BJ (cell line): ENCODE measurements around the gene KRTAP5-9. TPM values are rescaled to one million over a fixed set of nuclear protein-coding genes. Genes with fewer than 3 reads are reported as not detected.
A peak's percentile ranks its signal among the peaks of the same experiment; 100 is the strongest.
"Not testable (repeated sequence)": the region's sequence is repeated elsewhere in the genome, so short reads cannot be mapped to it uniquely, and the experiment has no call there.

Experiments used
- CTCF ChIA-PET: fragments of 350-600 bp; formaldehyde crosslinking; extraction: SDS; loops from one replicate; lab custom pipeline; 2021; ENCODE audit warnings: antibody characterized with exemption, inconsistent platforms; lab: Yijun Ruan, JAX
- POLR2A ChIA-PET: fragments of 300-600 bp; sonication (Branson Sonifier 250); formaldehyde crosslinking; extraction: SDS; loops from one replicate; lab custom pipeline; 2021; ENCODE audit warnings: antibody characterized with exemption; lab: Charles Lee
- DNase-seq: peaks from one replicate; pipeline ENCODE4 v3.0.0-alpha.2; 2011; ENCODE audit warnings: low read depth
- H3K27me3 ChIP-seq: 2 replicates; pipeline ENCODE4 v1.6.0; 2011; ENCODE audit warnings: low read length; ENCODE audit not compliant: control insufficient read depth, insufficient read depth
- H3K36me3 ChIP-seq: 2 replicates; pipeline ENCODE4 v1.5.1; 2011; ENCODE audit warnings: low read length; ENCODE audit not compliant: control insufficient read depth, insufficient read depth
- H3K4me3 ChIP-seq: 2 replicates; pipeline ENCODE4 v1.5.1; 2011; ENCODE audit warnings: low read depth, mild to moderate bottlenecking, control low read depth, low read length
- polyA plus RNA-seq: library from polyadenylated mRNA; depleted of rRNA; stranded (reverse); fragments of >200 nt; gene quantifications from 2 replicates; pipeline ENCODE4 v1.2.3, GENCODE V29; 2011
- TF ChIP-seq, protein P1 (sequence below): IDR thresholded peaks from 2 replicates; pipeline ENCODE4 v1.5.1; 2011; ENCODE audit warnings: low read depth, mild to moderate bottlenecking, control low read depth, inconsistent platforms, low read length, moderate library complexity; ENCODE audit not compliant: insufficient read depth

Gene KRTAP5-9
- polyA plus RNA-seq, 1 experiment: 0.09 TPM

DNA sequence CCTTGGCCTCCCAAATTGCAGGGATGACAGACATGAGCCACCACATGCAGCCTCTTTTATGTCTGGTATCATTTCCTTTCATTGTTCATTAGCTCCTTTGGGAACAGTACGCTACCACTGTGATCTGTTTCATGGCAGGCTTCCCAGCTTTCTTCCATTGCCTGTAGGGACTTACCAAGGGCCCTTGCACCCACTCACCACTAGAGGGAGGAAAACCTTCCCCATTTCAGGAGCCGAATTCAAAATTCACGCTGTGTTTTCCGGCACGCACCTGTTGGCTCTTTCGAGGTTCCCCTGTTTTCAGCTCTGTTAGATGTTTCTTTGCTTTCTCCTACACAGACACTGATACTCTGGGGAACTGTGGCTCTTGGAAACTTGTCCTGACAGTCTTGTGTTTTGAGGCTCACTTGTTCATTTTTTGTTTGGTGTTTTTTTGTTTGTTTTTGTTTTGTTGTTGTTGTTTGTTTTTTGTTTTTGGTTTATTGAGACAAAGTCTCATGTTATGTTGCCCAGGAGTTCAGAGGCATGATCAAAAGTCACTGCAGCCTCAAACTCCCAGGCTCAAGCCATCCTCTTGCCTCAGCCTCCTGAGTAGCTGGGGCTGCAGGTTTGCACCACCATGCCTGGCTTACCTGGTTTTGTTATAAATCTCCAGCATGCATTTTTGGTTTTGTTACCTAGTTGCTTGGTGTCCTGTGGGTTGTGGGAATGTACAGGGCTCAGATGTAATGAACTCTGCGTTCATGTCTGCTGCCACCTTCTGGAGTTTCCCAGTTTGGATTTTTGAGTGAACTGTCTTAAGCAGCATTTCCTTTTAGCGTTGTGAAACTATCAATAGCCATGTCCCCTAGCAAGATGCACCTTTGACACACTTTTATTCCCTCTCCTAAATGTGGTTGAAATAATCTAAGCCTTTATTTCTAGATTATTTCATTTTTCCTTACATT lies 32.1 kb downstream of the KRTAP5-9 start:
- POLR2A ChIA-PET: interaction anchor here (0.6 kb wide), 1 partner anchor 889 kb away, joined by 6 read pairs; no protein-coding TSS in a partner anchor
- no peaks in the 10 kb centered on the region for H3K36me3 ChIP-seq

DNA sequence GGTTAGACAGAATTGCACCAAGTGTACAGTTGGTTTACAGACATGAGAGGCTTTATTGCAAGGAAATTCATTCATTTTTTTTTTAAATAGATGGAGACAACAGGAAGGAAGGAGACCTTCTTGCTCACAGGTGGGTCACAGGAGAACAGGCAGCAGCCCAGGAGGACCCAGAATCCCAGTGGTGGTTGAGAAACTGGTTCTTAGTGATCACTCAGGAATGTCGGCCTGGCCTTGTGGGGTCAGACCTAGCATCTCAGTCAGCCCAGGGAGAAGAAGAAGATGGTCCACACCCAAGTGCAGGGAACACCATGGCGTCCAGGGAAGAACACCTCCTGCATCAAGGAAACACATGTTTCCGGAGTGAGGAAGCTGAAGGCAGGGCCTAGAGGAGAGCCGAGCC lies 33.6 kb downstream of the KRTAP5-9 start:
- TF ChIP-seq, protein P1, sequence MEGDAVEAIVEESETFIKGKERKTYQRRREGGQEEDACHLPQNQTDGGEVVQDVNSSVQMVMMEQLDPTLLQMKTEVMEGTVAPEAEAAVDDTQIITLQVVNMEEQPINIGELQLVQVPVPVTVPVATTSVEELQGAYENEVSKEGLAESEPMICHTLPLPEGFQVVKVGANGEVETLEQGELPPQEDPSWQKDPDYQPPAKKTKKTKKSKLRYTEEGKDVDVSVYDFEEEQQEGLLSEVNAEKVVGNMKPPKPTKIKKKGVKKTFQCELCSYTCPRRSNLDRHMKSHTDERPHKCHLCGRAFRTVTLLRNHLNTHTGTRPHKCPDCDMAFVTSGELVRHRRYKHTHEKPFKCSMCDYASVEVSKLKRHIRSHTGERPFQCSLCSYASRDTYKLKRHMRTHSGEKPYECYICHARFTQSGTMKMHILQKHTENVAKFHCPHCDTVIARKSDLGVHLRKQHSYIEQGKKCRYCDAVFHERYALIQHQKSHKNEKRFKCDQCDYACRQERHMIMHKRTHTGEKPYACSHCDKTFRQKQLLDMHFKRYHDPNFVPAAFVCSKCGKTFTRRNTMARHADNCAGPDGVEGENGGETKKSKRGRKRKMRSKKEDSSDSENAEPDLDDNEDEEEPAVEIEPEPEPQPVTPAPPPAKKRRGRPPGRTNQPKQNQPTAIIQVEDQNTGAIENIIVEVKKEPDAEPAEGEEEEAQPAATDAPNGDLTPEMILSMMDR: no peak
- no peaks in the 10 kb centered on the region for H3K36me3 ChIP-seq
- no peak for DNase-seq
- H3K27me3 ChIP-seq: no peaks in the 10 kb centered on the region; the same call in 1 of the 2 replicates
- ChIA-PET POLR2A (no interaction called here), CTCF (interaction anchor here (0.9 kb wide), 1 partner anchor 17 kb away, joined by 3 read pairs; no protein-coding TSS in a partner anchor)
- H3K4me3 ChIP-seq: no peak overlapping the region

More for the DNA sequence above, 32.1 kb downstream of the KRTAP5-9 start:
- TF ChIP-seq, protein P1: peak; percentile 91
- H3K4me3 ChIP-seq: no peak overlapping the region
- DNase-seq: no peak
- CTCF ChIA-PET: interaction anchor here (0.5 to 1.9 kb wide), 9 partner anchors 9 to 817 kb away, joined by 3 to 14 read pairs (median 4); no protein-coding TSS in a partner anchor
- no peaks in the 10 kb centered on the region; the same call in 1 of the 2 replicates for H3K27me3 ChIP-seq

- H3K27me3 ChIP-seq: no peaks in the 10 kb centered on the region; the same call in 1 of the 2 replicates
- POLR2A ChIA-PET: no interaction called here
- CTCF ChIA-PET: interaction anchor here (0.9 kb wide), 1 partner anchor 16 kb away, joined by 3 read pairs; no protein-coding TSS in a partner anchor
- TF ChIP-seq, protein P1: no peak
- no peaks in the 10 kb centered on the region for H3K36me3 ChIP-seq
- no peak within 1 kb of the TSS for H3K4me3 ChIP-seq
- no peak for DNase-seq
Measured at GRCh38 chr11:71582309-71582895, 34.2 kb downstream of the KRTAP5-9 start, which contains the start of gene KRTAP5-11. KRTAP5-11 (minus strand) TSS chr11:71582875; CDS start chr11:71582837, 38 bp downstream.

DNA sequence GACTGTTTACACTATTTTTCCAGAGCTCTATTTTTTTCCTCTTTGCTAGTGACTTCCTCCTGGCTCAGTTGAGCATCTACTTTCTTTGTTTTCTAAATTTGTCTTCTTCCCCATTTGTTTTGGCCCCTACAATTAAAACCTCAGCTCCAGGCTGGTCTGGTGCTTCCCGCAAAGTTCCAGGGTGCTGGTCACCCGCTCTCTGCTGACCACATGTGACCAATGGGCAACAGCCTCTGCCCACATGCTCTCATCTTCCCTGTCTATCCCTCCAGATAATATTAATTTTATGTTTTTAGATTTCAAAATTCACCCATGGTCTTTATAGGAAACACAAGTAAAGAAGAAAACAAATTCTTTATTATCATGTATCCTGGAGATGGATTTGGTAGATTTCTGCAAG lies 34.7 kb downstream of the KRTAP5-9 start:
- H3K27me3 ChIP-seq, H3K36me3 ChIP-seq, H3K4me3 ChIP-seq, DNase-seq, POLR2A ChIA-PET: not testable (repeated sequence)
- CTCF ChIA-PET: interaction anchor here (0.9 kb wide), 1 partner anchor 15 kb away, joined by 3 read pairs; no protein-coding TSS in a partner anchor

GRCh38 chr11:71585673-71586072 lies 37.5 kb downstream of the KRTAP5-9 start:
- CTCF ChIA-PET, DNase-seq, H3K36me3 ChIP-seq, POLR2A ChIA-PET, H3K4me3 ChIP-seq, H3K27me3 ChIP-seq: not testable (repeated sequence)

- H3K4me3 ChIP-seq, POLR2A ChIA-PET, H3K27me3 ChIP-seq, CTCF ChIA-PET, DNase-seq, H3K36me3 ChIP-seq: not testable (repeated sequence)
Measured at GRCh38 chr11:71588314-71588713, 40.1 kb downstream of the KRTAP5-9 start.

DNA sequence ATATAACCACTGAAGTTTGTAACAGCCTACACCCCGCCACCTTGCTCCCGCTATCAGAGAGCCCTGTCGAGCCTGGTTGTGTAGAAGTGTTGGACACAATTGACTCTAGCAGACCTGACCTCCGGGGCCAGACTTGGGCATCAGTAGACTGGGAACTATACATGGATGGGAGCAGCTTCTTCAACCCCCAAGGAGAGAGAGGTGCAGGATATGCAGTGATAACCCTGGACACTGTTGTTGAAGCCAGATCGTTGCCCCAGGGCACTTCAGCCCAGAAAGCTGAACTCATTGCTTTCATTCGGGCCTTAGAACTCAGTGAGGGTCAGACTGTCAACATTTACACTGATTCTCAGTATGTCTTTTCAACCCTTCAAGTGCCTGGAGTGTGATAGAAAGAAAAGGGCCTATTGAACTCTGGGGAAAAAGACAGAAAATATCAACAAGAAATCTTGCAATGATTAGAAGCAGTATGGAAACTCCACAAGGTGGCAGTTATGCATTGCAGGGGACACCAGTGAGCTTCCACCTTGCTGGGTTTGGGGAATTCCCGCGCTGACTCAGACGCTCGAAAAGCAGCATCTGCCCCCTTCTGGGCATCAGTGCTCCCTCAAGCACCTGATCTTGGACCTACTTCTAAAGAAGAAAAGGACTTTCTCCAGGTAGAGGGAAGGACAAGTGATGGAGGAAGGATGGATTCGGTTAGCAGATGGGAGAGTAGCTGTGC lies 40.8 kb downstream of the KRTAP5-9 start:
- POLR2A ChIA-PET, CTCF ChIA-PET, DNase-seq, H3K4me3 ChIP-seq, H3K36me3 ChIP-seq, H3K27me3 ChIP-seq: not testable (repeated sequence)

DNA sequence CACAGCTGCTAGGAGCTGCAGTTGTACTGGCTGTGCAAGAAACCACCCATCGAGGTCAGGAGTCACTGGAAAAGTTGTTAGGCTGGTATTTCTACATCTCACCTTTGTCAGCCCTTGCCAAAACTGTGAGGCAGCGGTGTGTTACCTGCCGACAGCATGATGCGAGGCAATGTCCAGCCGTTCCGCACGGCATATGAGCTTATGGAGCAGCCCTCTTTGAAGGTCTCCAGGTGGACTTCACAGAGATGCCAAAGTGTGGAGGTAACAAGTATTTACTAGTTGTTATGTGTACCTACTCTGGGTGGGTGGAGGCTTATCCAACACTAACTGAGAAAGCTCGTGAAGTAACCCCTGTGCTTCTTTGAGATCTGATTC lies 41.3 kb downstream of the KRTAP5-9 start:
- CTCF ChIA-PET, DNase-seq, H3K36me3 ChIP-seq, H3K4me3 ChIP-seq, H3K27me3 ChIP-seq, POLR2A ChIA-PET: not testable (repeated sequence)
